Esophagus (tissue), 2 donors: ENCODE results near the gene FAM78B. TPM values are rescaled to one million over a fixed set of nuclear protein-coding genes. Genes with fewer than 3 reads are reported as not detected.

Source experiments
- H3K27ac ChIP-seq, 2 donors: one replicate each; pipeline ENCODE4 v1.5.1; 2013; ENCODE audit warnings: low read depth in 2 of 2, mild to moderate bottlenecking in 2 of 2, inconsistent platforms in 1 of 2, low read length in 1 of 2, moderate library complexity in 1 of 2
- H3K27me3 ChIP-seq, 2 donors: one replicate each; pipeline ENCODE4 v1.6.1; 2013; ENCODE audit warnings: low read length in 2 of 2, control low read depth in 1 of 2, mild to moderate bottlenecking in 1 of 2; ENCODE audit not compliant: insufficient read depth in 2 of 2, control insufficient read depth in 1 of 2
- H3K36me3 ChIP-seq, 2 donors: one replicate each; pipeline ENCODE4 v1.6.1; 2013; ENCODE audit warnings: low read length in 1 of 2; ENCODE audit not compliant: control insufficient read depth in 2 of 2, insufficient read depth in 2 of 2
- H3K4me1 ChIP-seq, 2 donors: one replicate each; pipeline ENCODE4 v1.6.1; 2013; ENCODE audit warnings: low read length in 1 of 2; ENCODE audit not compliant: control insufficient read depth in 2 of 2, insufficient read depth in 2 of 2
- H3K4me3 ChIP-seq, 2 donors: one replicate each; pipeline ENCODE4 v1.5.1; 2013; ENCODE audit warnings: low read length in 2 of 2, mild to moderate bottlenecking in 2 of 2, low read depth in 1 of 2, moderate library complexity in 1 of 2
- H3K9me3 ChIP-seq, 2 donors: one replicate each; pipeline ENCODE4 v1.6.1; 2013; ENCODE audit warnings: mild to moderate bottlenecking in 2 of 2, low read depth in 1 of 2, low read length in 1 of 2, moderate library complexity in 1 of 2; ENCODE audit not compliant: control insufficient read depth in 2 of 2, insufficient read depth in 1 of 2
- WGBS, 2 donors: extraction: QIAGEN DNeasy Blood & Tissue Kit; methylation state at CpG; one replicate each; pipeline ENCODE4 v1.1.7; 2013; 5-methylcytosine and 5-hydroxymethylcytosine counted together
- polyA plus RNA-seq, 2 donors: library from polyadenylated mRNA; stranded (reverse); fragments of 200-250 nt; gene quantifications; one replicate each; pipeline ENCODE4 v1.2.3, GENCODE V29; 2013
- donor health status: healthy with polysubstance abuse.
- donor health status: Bipolar disorder and iron deficiency.

Gene FAM78B
- polyA plus RNA-seq, 2 donors, result 0.20 to 0.24 TPM

- Histone ChIP-seq H3K4me3 (no peak overlapping the region), H3K27me3 (no peaks in the 10 kb centered on the region), H3K4me1 (no peaks in the 10 kb centered on the region), H3K9me3 (no peaks in the 10 kb centered on the region), H3K27ac (no peak overlapping the region), H3K36me3 (no peaks in the 10 kb centered on the region)
- WGBS, 2 donors, result 50 to 55% methylated on average over 6 of the region's 6 CpGs
Measured at GRCh38 chr1:166184897-166185296, 18.1 kb upstream of the FAM78B start.

- no peaks in the 10 kb centered on the region for H3K9me3 ChIP-seq
- no peak overlapping the region for H3K4me3 ChIP-seq
- H3K4me1 ChIP-seq, result no peaks in the 10 kb centered on the region
- no peak overlapping the region for H3K27ac ChIP-seq
- no peaks in the 10 kb centered on the region for H3K27me3 ChIP-seq
- H3K36me3 ChIP-seq, result no peaks in the 10 kb centered on the region
- 71 to 80% methylated on average over 1 of the region's 1 CpG for WGBS, 2 donors
Measured at GRCh38 chr1:166184012-166184411, 17.2 kb upstream of the FAM78B start.

GRCh38 chr1:166182281-166182680, 15.5 kb upstream of the FAM78B start:
- Histone ChIP-seq H3K4me3 (no peak overlapping the region), H3K36me3 (no peaks in the 10 kb centered on the region), H3K4me1 (no peaks in the 10 kb centered on the region), H3K9me3 (no peaks in the 10 kb centered on the region), H3K27ac (no peak overlapping the region), H3K27me3 (no peaks in the 10 kb centered on the region)
- WGBS, 2 donors, result 63 to 66% methylated on average over 2 of the region's 2 CpGs

- WGBS, 2 donors, result 88 to 94% methylated on average over 2 of the region's 2 CpGs
- H3K4me3 ChIP-seq, result no peak overlapping the region
- no peaks in the 10 kb centered on the region for H3K4me1 ChIP-seq
- H3K9me3 ChIP-seq, result no peaks in the 10 kb centered on the region
- no peaks in the 10 kb centered on the region for H3K27me3 ChIP-seq
- H3K27ac ChIP-seq, result no peak overlapping the region
- H3K36me3 ChIP-seq, result no peaks in the 10 kb centered on the region
Measured at GRCh38 chr1:166176416-166176815, 9.6 kb upstream of the FAM78B start.

DNA sequence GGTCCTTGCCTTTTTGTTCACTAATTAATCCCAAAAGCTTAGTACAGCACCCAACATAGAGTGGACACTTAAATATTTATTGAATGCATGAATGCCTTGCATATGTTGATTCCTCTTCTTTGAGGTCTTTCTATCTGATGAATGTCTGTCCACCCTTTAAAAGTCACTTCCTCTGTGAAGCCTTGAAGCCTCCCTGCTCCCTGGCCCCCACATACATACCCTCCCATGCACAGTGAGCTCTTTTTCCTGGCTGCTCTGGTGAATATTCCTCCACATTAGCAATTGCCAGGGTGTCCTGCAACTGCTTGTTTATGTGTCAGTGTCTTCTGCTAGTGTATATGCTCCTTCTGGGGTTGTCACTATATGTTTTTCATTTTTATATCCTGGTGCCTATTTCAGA, 8.2 kb upstream of the FAM78B start:
- H3K27me3 ChIP-seq, result no peaks in the 10 kb centered on the region
- H3K4me3 ChIP-seq, result no peak overlapping the region
- no peaks in the 10 kb centered on the region for H3K4me1 ChIP-seq
- H3K9me3 ChIP-seq, result no peaks in the 10 kb centered on the region
- H3K36me3 ChIP-seq, result no peaks in the 10 kb centered on the region
- no peak overlapping the region for H3K27ac ChIP-seq

- H3K36me3 ChIP-seq, result no peaks in the 10 kb centered on the region
- 43 to 46% methylated on average over 4 of the region's 4 CpGs for WGBS, 2 donors
- H3K4me3 ChIP-seq, result no peak overlapping the region
- no peaks in the 10 kb centered on the region for H3K4me1 ChIP-seq
- no peak overlapping the region for H3K27ac ChIP-seq
- H3K27me3 ChIP-seq, result no peaks in the 10 kb centered on the region
- no peaks in the 10 kb centered on the region for H3K9me3 ChIP-seq
Measured at GRCh38 chr1:166174108-166174507, 7.3 kb upstream of the FAM78B start.

DNA sequence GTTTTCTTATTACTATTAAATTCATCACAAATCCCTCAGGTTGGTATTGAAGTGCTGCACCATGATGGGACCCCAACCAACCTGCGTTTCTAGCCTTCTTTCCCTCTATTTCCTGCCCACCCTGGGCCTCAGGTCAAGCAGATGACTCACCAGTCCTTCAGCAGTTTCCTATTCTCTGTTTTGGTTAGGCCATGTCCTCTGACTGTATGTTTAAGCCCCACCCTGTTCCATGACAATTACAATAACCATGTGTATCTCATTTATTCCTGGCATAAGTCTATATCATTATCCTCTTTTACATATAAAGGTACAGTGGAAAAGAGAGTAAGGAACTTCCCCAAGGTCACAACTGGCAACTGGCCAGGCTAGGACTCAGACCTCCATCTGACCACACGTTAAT, 5.3 kb upstream of the FAM78B start:
- no peak overlapping the region for H3K4me3 ChIP-seq
- H3K36me3 ChIP-seq, result no peaks in the 10 kb centered on the region
- no peak overlapping the region for H3K27ac ChIP-seq
- no peaks in the 10 kb centered on the region for H3K4me1 ChIP-seq
- no peaks in the 10 kb centered on the region for H3K9me3 ChIP-seq
- H3K27me3 ChIP-seq, result no peaks in the 10 kb centered on the region
- 60 to 62% methylated on average over 2 of the region's 2 CpGs for WGBS, 2 donors

DNA sequence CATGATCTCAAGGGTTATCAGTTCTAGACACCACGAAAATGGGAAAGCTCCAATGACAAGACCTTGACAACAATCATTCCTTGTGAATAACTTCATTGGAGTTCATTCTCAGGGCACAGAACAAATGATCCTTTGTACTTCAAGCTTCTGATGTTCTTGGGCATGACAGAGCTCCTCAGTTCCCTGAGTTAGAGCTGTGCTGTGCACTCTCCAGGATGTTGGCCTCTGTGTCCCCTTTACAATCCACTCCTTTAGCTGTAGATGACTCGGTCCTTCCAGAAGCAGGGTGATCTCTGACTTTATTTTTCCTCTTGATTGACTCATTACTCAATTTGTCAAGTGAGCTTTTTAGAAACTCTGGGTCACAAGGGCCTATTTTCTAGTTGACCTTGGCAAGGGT, 3.9 kb upstream of the FAM78B start:
- Histone ChIP-seq H3K27me3 (no peaks in the 10 kb centered on the region), H3K4me3 (no peak overlapping the region), H3K9me3 (no peaks in the 10 kb centered on the region), H3K27ac (no peak overlapping the region), H3K4me1 (peaks cover 4 to 5% of the 10 kb centered on the region in 2 donors), H3K36me3 (no peaks in the 10 kb centered on the region)
- 48 to 52% methylated on average over 2 of the region's 2 CpGs for WGBS, 2 donors

- no peak overlapping the region for H3K4me3 ChIP-seq
- no peaks in the 10 kb centered on the region for H3K36me3 ChIP-seq
- WGBS, 2 donors, result 67 to 69% methylated on average over 2 of the region's 2 CpGs
- H3K9me3 ChIP-seq, result no peaks in the 10 kb centered on the region
- H3K27me3 ChIP-seq, result no peaks in the 10 kb centered on the region
- H3K27ac ChIP-seq, result no peak overlapping the region
- H3K4me1 ChIP-seq, result peaks cover 7 to 10% of the 10 kb centered on the region in 2 donors
Measured at GRCh38 chr1:166170075-166170474, 3.3 kb upstream of the FAM78B start.

- Histone ChIP-seq H3K4me1 (peaks cover 7 to 10% of the 10 kb centered on the region in 2 donors), H3K9me3 (no peaks in the 10 kb centered on the region), H3K4me3 (no peak overlapping the region), H3K27me3 (no peaks in the 10 kb centered on the region), H3K36me3 (no peaks in the 10 kb centered on the region), H3K27ac (no peak overlapping the region)
- WGBS, 2 donors, result 65 to 68% methylated on average over 3 of the region's 3 CpGs
Measured at GRCh38 chr1:166169182-166169581, 2.4 kb upstream of the FAM78B start.
